NCI-H2029 (cell line): ENCODE measurements around the gene MTG2.

Experiments
- DNase-seq: peaks from one replicate; lab custom pipeline; 2025; lab: John Stamatoyannopoulos, UW

MTG2 gene

GRCh38 chr20:62206388-62206775 lies 23.6 kb downstream of the MTG2 start:
- no peak for DNase-seq

- no peak for DNase-seq
Measured at GRCh38 chr20:62208061-62208794, 25.4 kb downstream of the MTG2 start.

GRCh38 chr20:62208795-62209755 lies 26.2 kb downstream of the MTG2 start:
- DNase-seq, result peak; percentile 7

- DNase-seq, result no peak
Measured at GRCh38 chr20:62209850-62210495, 27.1 kb downstream of the MTG2 start.

GRCh38 chr20:62210496-62210855 lies 27.6 kb downstream of the MTG2 start:
- DNase-seq, result peak; percentile 30

- no peak for DNase-seq
Measured at GRCh38 chr20:62211216-62211615, 28.4 kb downstream of the MTG2 start.

GRCh38 chr20:62211769-62212288 lies 29.0 kb downstream of the MTG2 start:
- DNase-seq, result no peak

GRCh38 chr20:62212299-62212698 lies 29.5 kb downstream of the MTG2 start:
- DNase-seq, result no peak

- peak; percentile 46 for DNase-seq
Measured at GRCh38 chr20:62214067-62214466, 31.2 kb downstream of the MTG2 start.

GRCh38 chr20:62215020-62215990 lies 32.5 kb downstream of the MTG2 start:
- no peak for DNase-seq

GRCh38 chr20:62215991-62216635 lies 33.3 kb downstream of the MTG2 start:
- DNase-seq, result no peak

- DNase-seq, result no peak
Measured at GRCh38 chr20:62216636-62217566, 34.1 kb downstream of the MTG2 start.

GRCh38 chr20:62217913-62218773 lies 35.3 kb downstream of the MTG2 start:
- DNase-seq, result no peak

GRCh38 chr20:62219101-62219991 lies 36.5 kb downstream of the MTG2 start:
- peak; percentile 9 for DNase-seq

- no peak for DNase-seq
Measured at GRCh38 chr20:62219992-62220665, 37.3 kb downstream of the MTG2 start, which contains the start of gene HRH3. Gene HRH3 (minus strand): TSS chr20:62220278. CDS start chr20:62219970, 308 bp downstream.

GRCh38 chr20:62220666-62221568 lies 38.1 kb downstream of the MTG2 start:
- DNase-seq, result no peak
